Lower lobe of right lung (tissue), 2 donors: ENCODE results near the gene KIF19. TPM values are rescaled to one million over a fixed set of nuclear protein-coding genes. Genes with fewer than 3 reads are reported as not detected.

Source experiments
- ATAC-seq, 2 donors: fragments of 200-7000 bp; cut with Tn5 transposase; one replicate each; pipeline ENCODE4 v1.9.1; 2020 to 2022; ENCODE audit warnings: mild to moderate bottlenecking in 2 of 2, moderate library complexity in 2 of 2
- DNase-seq: peaks from one replicate; pipeline ENCODE4 v3.0.0-alpha.2; 2020
- H3K27ac ChIP-seq: fragments of 200-600 bp; one replicate; pipeline ENCODE4 v1.8.0; 2022
- H3K27me3 ChIP-seq: fragments of 200-600 bp; one replicate; pipeline ENCODE4 v1.8.0; 2022; ENCODE audit warnings: low read depth
- H3K36me3 ChIP-seq: fragments of 200-600 bp; one replicate; pipeline ENCODE4 v1.8.0; 2022; ENCODE audit warnings: mild to moderate bottlenecking
- H3K4me1 ChIP-seq: fragments of 200-600 bp; one replicate; pipeline ENCODE4 v1.8.0; 2022
- H3K4me3 ChIP-seq: fragments of 200-600 bp; one replicate; pipeline ENCODE4 v1.8.0; 2022; ENCODE audit warnings: mild to moderate bottlenecking
- H3K9me3 ChIP-seq: fragments of 200-600 bp; one replicate; pipeline ENCODE4 v1.8.0; 2022
- CTCF ChIP-seq: fragments of 200-600 bp; IDR thresholded peaks from one replicate; pipeline ENCODE4 v1.8.0; 2022; ENCODE audit warnings: antibody characterized with exemption, mild to moderate bottlenecking
- intact Hi-C: fragments of 100-400 bp; cut with DNase I; formaldehyde crosslinking; loops from one replicate; pipeline ENCODE4 v1.11.0; 2022
- total RNA-seq: library from RNA; stranded (reverse); fragmentation: NEBNext Ultra II Directional; extraction: Animal tissue kit (Norgen Biotek cat#: 25700); gene quantifications from one replicate; pipeline ENCODE4 v1.2.1, GENCODE V29; 2021
- donor health status: DM: no; HTN: yes; CAD: no; lungs with severe emphysema.

KIF19 gene
- total RNA-seq, 1 donor from 2014 or later, result 3.6 TPM

GRCh38 chr17:74335529-74336062 is 9.6 kb downstream of the KIF19 start:
- ATAC-seq, result no peak
- intact Hi-C loops, result no loop called here
- no peak overlapping the region for H3K27ac ChIP-seq
- peaks cover 6% of the 10 kb centered on the region for H3K27me3 ChIP-seq
- no peaks in the 10 kb centered on the region for H3K4me1 ChIP-seq
- no peak for DNase-seq
- TF ChIP-seq CTCF, result no peak
- no peak overlapping the region for H3K4me3 ChIP-seq
- no peaks in the 10 kb centered on the region for H3K36me3 ChIP-seq
- no peaks in the 10 kb centered on the region for H3K9me3 ChIP-seq

- H3K27me3 ChIP-seq, result peaks cover 11% of the 10 kb centered on the region
- H3K9me3 ChIP-seq, result no peaks in the 10 kb centered on the region
- intact Hi-C loops, result no loop called here
Observed at GRCh38 chr17:74336307-74336706, 10.3 kb downstream of the KIF19 start.

GRCh38 chr17:74337834-74338500 is 11.9 kb downstream of the KIF19 start:
- Histone ChIP-seq H3K4me3 (no peak overlapping the region), H3K9me3 (no peaks in the 10 kb centered on the region), H3K36me3 (no peaks in the 10 kb centered on the region), H3K27ac (no peak overlapping the region), H3K4me1 (no peaks in the 10 kb centered on the region), H3K27me3 (peaks cover 17% of the 10 kb centered on the region)
- TF ChIP-seq CTCF, result no peak
- intact Hi-C loops, result no loop called here
- ATAC-seq (no peak), DNase-seq (no peak)

More at GRCh38 chr17:74336307-74336706, 10.3 kb downstream of the KIF19 start:
- no peak for TF ChIP-seq CTCF
- no peak for ATAC-seq
- Histone ChIP-seq H3K4me1 (no peaks in the 10 kb centered on the region), H3K27ac (no peak overlapping the region), H3K4me3 (no peak overlapping the region), H3K36me3 (no peaks in the 10 kb centered on the region)
- DNase-seq, result no peak

- Histone ChIP-seq H3K27me3 (peaks cover 21% of the 10 kb centered on the region), H3K9me3 (no peaks in the 10 kb centered on the region)
Observed at GRCh38 chr17:74339537-74340195, 13.6 kb downstream of the KIF19 start.

GRCh38 chr17:74340470-74341023 is 14.5 kb downstream of the KIF19 start:
- Histone ChIP-seq H3K27ac (no peak overlapping the region), H3K4me3 (no peak overlapping the region), H3K27me3 (peaks cover 24% of the 10 kb centered on the region), H3K9me3 (no peaks in the 10 kb centered on the region), H3K36me3 (no peaks in the 10 kb centered on the region), H3K4me1 (no peaks in the 10 kb centered on the region)
- DNase-seq (no peak), ATAC-seq (no peak)
- no peak for TF ChIP-seq CTCF
- intact Hi-C loops, result no loop called here

More at GRCh38 chr17:74339537-74340195, 13.6 kb downstream of the KIF19 start:
- Histone ChIP-seq H3K27ac (no peak overlapping the region), H3K4me3 (no peak overlapping the region), H3K4me1 (no peaks in the 10 kb centered on the region), H3K36me3 (no peaks in the 10 kb centered on the region)
- intact Hi-C loops, result no loop called here
- TF ChIP-seq CTCF, result no peak
- ATAC-seq (peak in 1 of 2 donors; percentile 5), DNase-seq (no peak)
